ENCODE data around the gene TNNT3.

Gene TNNT3

DNA sequence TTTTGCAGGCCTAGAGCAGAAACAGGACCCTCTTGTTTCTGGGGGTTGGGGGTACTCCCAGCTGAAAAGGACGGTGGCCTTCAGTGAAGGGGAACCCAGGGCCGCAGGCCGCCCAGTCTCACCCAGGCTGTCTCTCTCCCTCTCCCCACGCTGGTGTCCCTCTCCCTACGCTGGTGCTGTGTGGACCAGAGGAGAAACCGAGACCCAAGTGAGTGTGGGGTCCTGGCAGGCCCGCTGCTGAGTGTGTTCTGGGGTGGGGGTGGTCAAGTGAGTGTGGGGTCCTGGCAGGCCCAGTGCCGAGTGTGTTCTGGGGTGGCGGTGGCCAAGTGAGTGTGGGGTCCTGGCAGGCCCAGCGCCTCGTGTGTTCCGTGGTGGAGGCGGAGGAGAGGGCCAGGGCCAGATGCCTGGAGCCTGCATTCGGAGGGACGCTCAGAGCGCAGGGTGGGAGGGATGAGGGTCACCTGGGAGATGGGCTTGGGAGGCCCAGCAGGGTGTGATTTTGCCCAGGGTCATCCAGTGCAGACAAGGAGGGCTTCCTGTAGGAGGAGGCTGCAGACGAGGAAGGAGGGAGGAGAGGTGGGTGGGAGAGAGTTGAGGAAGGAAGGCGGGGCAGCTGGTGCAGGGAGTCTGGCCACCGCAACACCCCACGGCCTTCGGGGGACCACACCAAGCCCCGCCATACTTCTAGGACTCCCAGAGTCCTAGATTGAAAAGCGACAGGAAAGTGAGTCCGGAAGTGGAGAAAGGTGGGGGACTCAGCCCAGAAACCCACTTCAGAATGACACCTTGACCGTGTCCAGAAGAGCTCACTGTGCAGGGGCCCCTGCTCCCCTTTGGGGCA, 10.3 kb downstream of the TNNT3 start:
- TF ChIP-seq, protein P1, sequence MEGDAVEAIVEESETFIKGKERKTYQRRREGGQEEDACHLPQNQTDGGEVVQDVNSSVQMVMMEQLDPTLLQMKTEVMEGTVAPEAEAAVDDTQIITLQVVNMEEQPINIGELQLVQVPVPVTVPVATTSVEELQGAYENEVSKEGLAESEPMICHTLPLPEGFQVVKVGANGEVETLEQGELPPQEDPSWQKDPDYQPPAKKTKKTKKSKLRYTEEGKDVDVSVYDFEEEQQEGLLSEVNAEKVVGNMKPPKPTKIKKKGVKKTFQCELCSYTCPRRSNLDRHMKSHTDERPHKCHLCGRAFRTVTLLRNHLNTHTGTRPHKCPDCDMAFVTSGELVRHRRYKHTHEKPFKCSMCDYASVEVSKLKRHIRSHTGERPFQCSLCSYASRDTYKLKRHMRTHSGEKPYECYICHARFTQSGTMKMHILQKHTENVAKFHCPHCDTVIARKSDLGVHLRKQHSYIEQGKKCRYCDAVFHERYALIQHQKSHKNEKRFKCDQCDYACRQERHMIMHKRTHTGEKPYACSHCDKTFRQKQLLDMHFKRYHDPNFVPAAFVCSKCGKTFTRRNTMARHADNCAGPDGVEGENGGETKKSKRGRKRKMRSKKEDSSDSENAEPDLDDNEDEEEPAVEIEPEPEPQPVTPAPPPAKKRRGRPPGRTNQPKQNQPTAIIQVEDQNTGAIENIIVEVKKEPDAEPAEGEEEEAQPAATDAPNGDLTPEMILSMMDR (IDR thresholded peaks at IDR 0.05; ENCODE audit: insufficient read depth, low read length, missing control alignments) = no peak
- no peak for DNase-seq (ENCODE audit: low read depth, low spot score)
- H3K4me3 ChIP-seq (ENCODE audit: low read depth, low read length) = no peak overlapping the region
- CTCF ChIA-PET = interaction anchor here (1.0 to 1.7 kb wide), 2 partner anchors 24 to 236 kb away, joined by 3 to 5 read pairs; no protein-coding TSS in a partner anchor
- POLR2A ChIA-PET = no interaction called here

GRCh38 chr11:1930462-1930830, 10.9 kb downstream of the TNNT3 start:
- TF ChIP-seq, protein P1 (IDR thresholded peaks at IDR 0.05; ENCODE audit: insufficient read depth, low read length, missing control alignments) = no peak
- DNase-seq (ENCODE audit: low read depth, low spot score) = no peak
- CTCF ChIA-PET = interaction anchor here (1.0 to 1.7 kb wide), 2 partner anchors 24 to 236 kb away, joined by 3 to 5 read pairs; no protein-coding TSS in a partner anchor
- H3K4me3 ChIP-seq (ENCODE audit: low read depth, low read length) = no peak overlapping the region
- POLR2A ChIA-PET = no interaction called here

DNA sequence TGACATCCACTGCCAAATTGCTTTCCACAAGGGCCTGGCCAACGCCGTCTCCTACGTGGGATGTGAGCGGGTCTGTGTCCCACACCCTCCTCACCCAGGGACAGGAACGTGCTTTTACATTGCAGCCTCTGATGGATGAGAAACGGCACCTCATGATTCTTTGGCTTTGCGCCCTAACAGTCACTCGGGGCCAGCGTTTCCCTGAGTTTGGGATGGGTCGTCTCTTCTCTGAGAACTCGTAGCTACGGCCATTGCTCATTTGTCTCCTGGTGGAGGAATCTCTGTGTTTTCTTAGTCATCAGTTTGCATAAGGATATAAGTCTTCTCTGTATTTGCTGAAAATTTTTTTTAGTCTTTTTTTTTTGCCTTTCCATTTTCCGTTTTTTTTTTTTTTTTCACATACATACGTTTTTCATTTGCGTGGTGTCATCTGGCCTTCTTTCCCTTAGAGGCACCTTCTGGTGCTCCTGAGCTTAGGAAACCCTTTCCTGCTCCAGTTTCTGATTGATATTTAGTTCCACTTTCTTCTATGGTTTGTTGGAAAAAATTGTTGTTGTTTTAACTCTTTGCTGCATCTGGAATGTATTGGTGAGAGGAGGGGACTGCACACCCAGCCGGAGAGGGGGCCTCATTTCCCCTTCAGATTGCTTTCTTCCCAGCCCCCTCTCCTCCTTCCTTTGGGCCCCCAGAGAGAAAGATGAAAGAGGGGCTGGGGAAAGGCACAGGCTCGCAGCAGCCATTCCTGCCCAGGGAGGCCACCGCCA, 12.0 kb downstream of the TNNT3 start:
- ChIA-PET POLR2A (no interaction called here), CTCF (interaction anchor here (0.8 to 2.2 kb wide), 2 partner anchors 10 to 49 kb away, joined by 4 to 12 read pairs; no protein-coding TSS in a partner anchor)
- no peak overlapping the region for H3K4me3 ChIP-seq (ENCODE audit: low read depth, low read length)
- TF ChIP-seq, protein P1 (IDR thresholded peaks at IDR 0.05; ENCODE audit: insufficient read depth, low read length, missing control alignments) = no peak
- DNase-seq (ENCODE audit: low read depth, low spot score) = no peak

GRCh38 chr11:1932105-1932480, 12.6 kb downstream of the TNNT3 start:
- H3K4me3 ChIP-seq (ENCODE audit: low read depth, low read length) = no peak overlapping the region
- CTCF ChIA-PET = interaction anchor here (2.2 kb wide), 1 partner anchor 50 kb away, joined by 12 read pairs; no protein-coding TSS in a partner anchor
- no peak for DNase-seq (ENCODE audit: low read depth, low spot score)
- POLR2A ChIA-PET = no interaction called here
- TF ChIP-seq, protein P1 (IDR thresholded peaks at IDR 0.05; ENCODE audit: insufficient read depth, low read length, missing control alignments) = no peak

DNA sequence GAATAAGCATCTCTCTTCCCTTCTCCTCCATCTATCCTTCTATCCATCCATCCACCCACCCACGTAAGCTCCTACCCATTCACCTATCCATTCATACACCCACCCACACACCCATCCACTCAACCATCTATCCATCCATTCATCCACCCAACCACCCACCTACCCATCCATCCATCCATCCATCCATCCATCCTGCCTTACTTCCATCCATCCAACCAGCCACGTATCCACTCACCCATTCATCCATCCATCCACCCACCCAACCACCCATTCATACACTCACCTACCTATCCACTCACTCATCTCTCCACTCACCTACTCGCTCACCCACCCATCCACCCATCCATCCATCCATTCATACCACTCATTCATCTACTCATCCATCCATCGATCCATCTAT, 13.2 kb downstream of the TNNT3 start:
- DNase-seq (ENCODE audit: low read depth, low spot score) = no peak
- ChIA-PET CTCF (interaction anchor here (2.2 kb wide), 1 partner anchor 50 kb away, joined by 12 read pairs; no protein-coding TSS in a partner anchor), POLR2A (no interaction called here)
- no peak overlapping the region for H3K4me3 ChIP-seq (ENCODE audit: low read depth, low read length)
- TF ChIP-seq, protein P1 (IDR thresholded peaks at IDR 0.05; ENCODE audit: insufficient read depth, low read length, missing control alignments) = no peak

Data from AG04449 (cell line).